HG02642 (cell line): ENCODE measurements around the gene MSMO1.
A peak's percentile ranks its signal among the peaks of the same experiment; 100 is the strongest.
"Not testable (repeated sequence)": the region's sequence is repeated elsewhere in the genome, so short reads cannot be mapped to it uniquely, and the experiment has no call there.

ENCODE experiments used
- ATAC-seq: cut with Tn5 transposase; IDR thresholded peaks from one replicate; pipeline ENCODE4 v1.9.1; 2021; ENCODE audit warnings: mild to moderate bottlenecking; ENCODE audit not compliant: unreplicated experiment, poor library complexity

Gene MSMO1

GRCh38 chr4:165327211-165328100 is at the start of gene MSMO1:
Gene MSMO1, plus strand, starts transcription at chr4:165327669. Its CDS starts 5,702 bp downstream, at chr4:165333371.
- peak; percentile 98 for ATAC-seq

GRCh38 chr4:165279531-165279930 is 47.9 kb upstream of the MSMO1 start:
- not testable (repeated sequence) for ATAC-seq

- not testable (repeated sequence) for ATAC-seq
Measured at GRCh38 chr4:165284697-165285096, 42.8 kb upstream of the MSMO1 start.

- ATAC-seq: peak; percentile 78
Measured at GRCh38 chr4:165286619-165287340, 40.7 kb upstream of the MSMO1 start.

- ATAC-seq: peak; percentile 39
Measured at GRCh38 chr4:165288226-165288625, 39.2 kb upstream of the MSMO1 start.

GRCh38 chr4:165288639-165289422 is 38.6 kb upstream of the MSMO1 start:
- ATAC-seq: peak; percentile 18

- ATAC-seq: no peak
Measured at GRCh38 chr4:165289423-165289785, 38.1 kb upstream of the MSMO1 start.

- ATAC-seq: no peak
Measured at GRCh38 chr4:165293061-165293460, 34.4 kb upstream of the MSMO1 start.

- no peak for ATAC-seq
Measured at GRCh38 chr4:165293927-165294649, 33.4 kb upstream of the MSMO1 start.

GRCh38 chr4:165294907-165295306 is 32.6 kb upstream of the MSMO1 start:
- peak; percentile 96 for ATAC-seq

- ATAC-seq: no peak
Measured at GRCh38 chr4:165297626-165298025, 29.8 kb upstream of the MSMO1 start.

- ATAC-seq: no peak
Measured at GRCh38 chr4:165299399-165300060, 27.9 kb upstream of the MSMO1 start.

GRCh38 chr4:165301833-165302232 is 25.6 kb upstream of the MSMO1 start:
- ATAC-seq: peak; percentile 82

- no peak for ATAC-seq
Measured at GRCh38 chr4:165302658-165303057, 24.8 kb upstream of the MSMO1 start.

GRCh38 chr4:165308166-165308565 is 19.3 kb upstream of the MSMO1 start:
- no peak for ATAC-seq

GRCh38 chr4:165308606-165309005 is 18.9 kb upstream of the MSMO1 start:
- ATAC-seq: no peak

- ATAC-seq: no peak
Measured at GRCh38 chr4:165309456-165309855, 18.0 kb upstream of the MSMO1 start.

- no peak for ATAC-seq
Measured at GRCh38 chr4:165312506-165312905, 15.0 kb upstream of the MSMO1 start.

GRCh38 chr4:165319030-165319429 is 8.4 kb upstream of the MSMO1 start:
- no peak for ATAC-seq

- ATAC-seq: no peak
Measured at GRCh38 chr4:165319509-165319908, 8.0 kb upstream of the MSMO1 start.
